ENCODE data around the gene HAO1. TPM values are rescaled to one million over a fixed set of nuclear protein-coding genes. Genes with fewer than 3 reads are reported as not detected.
A peak's percentile ranks its signal among the peaks of the same experiment; 100 is the strongest.
"Not testable (repeated sequence)": the region's sequence is repeated elsewhere in the genome, so short reads cannot be mapped to it uniquely, and the experiment has no call there.

Gene HAO1
- total and polyA plus RNA-seq, 4 donors = not detected

- TF ChIP-seq CTCF (IDR thresholded peaks at IDR 0.05; ENCODE audit: control extremely low read depth, extremely low read depth) = no peak
- H3K9me3 ChIP-seq (ENCODE audit: control insufficient read depth in 4 of 4, insufficient read depth in 3 of 4, low read length in 3 of 4) = no peaks in the 10 kb centered on the region
- DNase-seq = peak in 1 of 3 donors; percentile 17
- no peak overlapping the region for H3K27ac ChIP-seq (ENCODE audit: low read depth in 1 of 2, low read length in 1 of 2)
- ATAC-seq (ENCODE audit: insufficient read depth, low FRiP score) = no peak
- no peaks in the 10 kb centered on the region for H3K27me3 ChIP-seq (ENCODE audit: control insufficient read depth in 3 of 3, insufficient read depth in 3 of 3, low read length in 2 of 3)
- no peaks in the 10 kb centered on the region for H3K36me3 ChIP-seq (ENCODE audit: control insufficient read depth in 4 of 4, insufficient read depth in 4 of 4, low read length in 4 of 4)
- no peak overlapping the region for H3K9ac ChIP-seq (ENCODE audit: insufficient read depth in 1 of 2, low read length in 2 of 2)
- no peak overlapping the region for H3K4me3 ChIP-seq
- 53 to 54% methylated on average over 2 of the region's 2 CpGs for WGBS, 2 donors
- H3K4me1 ChIP-seq (ENCODE audit: control insufficient read depth in 5 of 5, insufficient read depth in 5 of 5, low read length in 5 of 5) = no peaks in the 10 kb centered on the region
These were observed 98.3 kb downstream of the HAO1 start for GRCh38 chr20:7841971-7842310.

- DNase-seq (no peak), ATAC-seq (ENCODE audit: insufficient read depth, low FRiP score) (no peak)
- no peaks in the 10 kb centered on the region for H3K36me3 ChIP-seq (ENCODE audit: control insufficient read depth in 4 of 4, insufficient read depth in 4 of 4, low read length in 4 of 4)
- H3K9me3 ChIP-seq (ENCODE audit: control insufficient read depth in 4 of 4, insufficient read depth in 3 of 4, low read length in 3 of 4) = no peaks in the 10 kb centered on the region
- H3K27ac ChIP-seq (ENCODE audit: low read depth in 1 of 2, low read length in 1 of 2) = no peak overlapping the region
- no peaks in the 10 kb centered on the region for H3K4me1 ChIP-seq (ENCODE audit: control insufficient read depth in 5 of 5, insufficient read depth in 5 of 5, low read length in 5 of 5)
- TF ChIP-seq CTCF (IDR thresholded peaks at IDR 0.05; ENCODE audit: control extremely low read depth, extremely low read depth) = no peak
- H3K4me3 ChIP-seq = no peak overlapping the region
- no peak overlapping the region for H3K9ac ChIP-seq (ENCODE audit: insufficient read depth in 1 of 2, low read length in 2 of 2)
- WGBS, 2 donors = 81 to 82% methylated on average over 2 of the region's 2 CpGs
- H3K27me3 ChIP-seq (ENCODE audit: control insufficient read depth in 3 of 3, insufficient read depth in 3 of 3, low read length in 2 of 3) = no peaks in the 10 kb centered on the region
These were observed 98.8 kb downstream of the HAO1 start for GRCh38 chr20:7841291-7841970.

GRCh38 chr20:7836076-7836475, 104.2 kb downstream of the HAO1 start:
- Histone ChIP-seq H3K27me3 (ENCODE audit: control insufficient read depth in 3 of 3, insufficient read depth in 3 of 3, low read length in 2 of 3) (no peaks in the 10 kb centered on the region), H3K4me3 (no peak overlapping the region), H3K36me3 (ENCODE audit: control insufficient read depth in 4 of 4, insufficient read depth in 4 of 4, low read length in 4 of 4) (no peaks in the 10 kb centered on the region), H3K9ac (ENCODE audit: insufficient read depth in 1 of 2, low read length in 2 of 2) (no peak overlapping the region), H3K9me3 (ENCODE audit: control insufficient read depth in 4 of 4, insufficient read depth in 3 of 4, low read length in 3 of 4) (peaks cover 0 to 7% (median 0%) of the 10 kb centered on the region in 4 donors), H3K4me1 (ENCODE audit: control insufficient read depth in 5 of 5, insufficient read depth in 5 of 5, low read length in 5 of 5) (no peaks in the 10 kb centered on the region), H3K27ac (ENCODE audit: low read depth in 1 of 2, low read length in 1 of 2) (no peak overlapping the region)
- ATAC-seq (ENCODE audit: insufficient read depth, low FRiP score) (no peak), DNase-seq (no peak)
- no peak for TF ChIP-seq CTCF (IDR thresholded peaks at IDR 0.05; ENCODE audit: control extremely low read depth, extremely low read depth)

- not testable (repeated sequence) for H3K27ac ChIP-seq (ENCODE audit: low read depth in 1 of 2, low read length in 1 of 2); DNase-seq; H3K27me3 ChIP-seq (ENCODE audit: control insufficient read depth in 3 of 3, insufficient read depth in 3 of 3, low read length in 2 of 3); H3K4me1 ChIP-seq (ENCODE audit: control insufficient read depth in 5 of 5, insufficient read depth in 5 of 5, low read length in 5 of 5); H3K9me3 ChIP-seq (ENCODE audit: control insufficient read depth in 4 of 4, insufficient read depth in 3 of 4, low read length in 3 of 4); H3K9ac ChIP-seq (ENCODE audit: insufficient read depth in 1 of 2, low read length in 2 of 2); H3K36me3 ChIP-seq (ENCODE audit: control insufficient read depth in 4 of 4, insufficient read depth in 4 of 4, low read length in 4 of 4); ATAC-seq (ENCODE audit: insufficient read depth, low FRiP score); H3K4me3 ChIP-seq
- WGBS, 2 donors = 73 to 86% methylated on average over 7 of the region's 7 CpGs
These were observed 105.8 kb downstream of the HAO1 start for GRCh38 chr20:7834441-7834840.

Small RNA genes within 50 kb of the gene (small RNA-seq; reads per million reads assigned to genes)
- gene AL021879.1 (ENCODE audit: low replicate concordance) = not detected

Other genes with a start within 250 kb of the HAO1 start
- gene TMX4, start 79.3 kb upstream of the HAO1 start, total RNA-seq = 10 to 100 TPM; 27.4 to 45.2 TPM
- 10 to 100 TPM in 1 of 2 donors, 1 to 10 TPM in 1; 7.8 to 11.7 TPM for gene TMX4, start 79.3 kb upstream of the HAO1 start, polyA plus RNA-seq
- 10 to 100 TPM in 1 of 2 donors, 1 to 10 TPM in 1; 9.0 to 43.8 TPM for gene PLCB1, start 191.8 kb upstream of the HAO1 start, total RNA-seq
- 1 to 10 TPM; 1.6 to 3.2 TPM for gene PLCB1, start 191.8 kb upstream of the HAO1 start, polyA plus RNA-seq